GM21381 (cell line): Measurements from ENCODE around the gene C6orf132.

Experiments used
- ATAC-seq: cut with Tn5 transposase; IDR thresholded peaks from one replicate; pipeline ENCODE4 v1.9.1; 2021; ENCODE audit warnings: mild to moderate bottlenecking, moderate library complexity; ENCODE audit not compliant: unreplicated experiment

C6orf132 gene

GRCh38 chr6:42137194-42137753 lies 5.1 kb downstream of the C6orf132 start:
- ATAC-seq: no peak

- ATAC-seq: no peak
Measured at GRCh38 chr6:42136508-42137193, 5.8 kb downstream of the C6orf132 start.

- no peak for ATAC-seq
Measured at GRCh38 chr6:42135722-42136121, 6.7 kb downstream of the C6orf132 start.

- ATAC-seq: no peak
Measured at GRCh38 chr6:42135161-42135560, 7.3 kb downstream of the C6orf132 start.

GRCh38 chr6:42133926-42134325 lies 8.5 kb downstream of the C6orf132 start:
- ATAC-seq: no peak

- ATAC-seq: no peak
Measured at GRCh38 chr6:42131531-42131930, 10.9 kb downstream of the C6orf132 start.

GRCh38 chr6:42129360-42129676 lies 13.1 kb downstream of the C6orf132 start:
- no peak for ATAC-seq

GRCh38 chr6:42128460-42129359 lies 13.7 kb downstream of the C6orf132 start:
- ATAC-seq: no peak

GRCh38 chr6:42125663-42126062 lies 16.8 kb downstream of the C6orf132 start:
- no peak for ATAC-seq

GRCh38 chr6:42125231-42125630 lies 17.2 kb downstream of the C6orf132 start:
- no peak for ATAC-seq

- ATAC-seq: no peak
Measured at GRCh38 chr6:42124223-42124836, 18.1 kb downstream of the C6orf132 start.

GRCh38 chr6:42123379-42124103 lies 18.9 kb downstream of the C6orf132 start:
- no peak for ATAC-seq

GRCh38 chr6:42120895-42121865 lies 21.2 kb downstream of the C6orf132 start:
- no peak for ATAC-seq

GRCh38 chr6:42118162-42119001 lies 24.0 kb downstream of the C6orf132 start:
- no peak for ATAC-seq

GRCh38 chr6:42117843-42118161 lies 24.6 kb downstream of the C6orf132 start:
- ATAC-seq: no peak

- no peak for ATAC-seq
Measured at GRCh38 chr6:42113936-42114636, 28.3 kb downstream of the C6orf132 start.

- no peak for ATAC-seq
Measured at GRCh38 chr6:42112351-42112750, 30.1 kb downstream of the C6orf132 start.

- no peak for ATAC-seq
Measured at GRCh38 chr6:42110683-42111082, 31.7 kb downstream of the C6orf132 start.
